ENCODE results near the gene CAP1. TPM values are rescaled to one million over a fixed set of nuclear protein-coding genes. Genes with fewer than 3 reads are reported as not detected.
A peak's percentile ranks its signal among the peaks of the same experiment; 100 is the strongest.

Gene CAP1
- total RNA-seq, 1 experiment from 2014 or later = 255 TPM

GRCh38 chr1:40050863-40051262 is 10.3 kb downstream of the CAP1 start:
- Histone ChIP-seq H2BK20ac (ENCODE audit: low read depth, low read length, poor library complexity, severe bottlenecking) (no peak overlapping the region), H3K9me3 (ENCODE audit: control insufficient read depth, low read depth, low read length) (no peaks in the 10 kb centered on the region), H3K23ac (ENCODE audit: insufficient read length, low read depth, low read length) (no peak overlapping the region), H3K79me1 (ENCODE audit: insufficient read depth, low read depth, low read length, poor library complexity, severe bottlenecking) (peaks cover 8% of the 10 kb centered on the region), H3K27ac (ENCODE audit: insufficient read length, low read depth, low read length) (no peak overlapping the region), H2BK120ac (ENCODE audit: low read depth, low read length, poor library complexity, severe bottlenecking) (no peak overlapping the region), H3K23me2 (ENCODE audit: insufficient read length, low read depth, low read length, poor library complexity, severe bottlenecking) (no peaks in the 10 kb centered on the region), H2AK5ac (ENCODE audit: insufficient read length, low read length) (no peak overlapping the region), H3K9ac (ENCODE audit: extremely low read depth, insufficient read length, low read length) (no peak overlapping the region), H4K20me1 (ENCODE audit: control insufficient read depth, insufficient read depth, insufficient read length) (no peaks in the 10 kb centered on the region), H4K91ac (ENCODE audit: insufficient read length, low read depth, low read length) (no peak overlapping the region), H3K4me1 (ENCODE audit: insufficient read depth, low read length) (no peaks in the 10 kb centered on the region), H3K14ac (ENCODE audit: insufficient read depth, low read length) (no peak overlapping the region), H2BK12ac (ENCODE audit: insufficient read length, low read depth, low read length) (no peak overlapping the region), H2AFZ (ENCODE audit: low read length) (no peak overlapping the region), H3T11ph (ENCODE audit: low read length) (no peak overlapping the region), H4K8ac (replicated peaks; ENCODE audit: insufficient read length, low read depth, low read length) (no peak overlapping the region), H3K27me3 (ENCODE audit: insufficient read depth, low read length) (no peaks in the 10 kb centered on the region), H3K56ac (ENCODE audit: insufficient read length, low read depth, low read length) (no peak overlapping the region), H3K79me2 (ENCODE audit: insufficient read depth, low read length) (peaks cover 19% of the 10 kb centered on the region; the same call in 1 of the 2 replicates), H3K18ac (ENCODE audit: insufficient read length, low read depth, low read length) (no peak overlapping the region), H4K5ac (ENCODE audit: insufficient read length, low read depth, low read length) (no peak overlapping the region), H3K4me2 (ENCODE audit: insufficient read depth, insufficient read length, low read length) (no peak overlapping the region), H2BK5ac (ENCODE audit: insufficient read length, low read length) (no peak overlapping the region), H2BK15ac (ENCODE audit: low read depth, low read length) (no peak overlapping the region), H3K4ac (ENCODE audit: low read depth, low read length) (no peak overlapping the region)
- no peak for DNase-seq
- H3K9me3 Mint-ChIP-seq = no peaks in the 10 kb centered on the region
- TF ChIP-seq CTCF (conservative IDR thresholded peaks at IDR 0.05) = no peak
- peaks cover 1 to 19% (median 6%) of the 10 kb centered on the region in 3 experiments; a peak in 6 of 7 replicates for H3K36me3 Mint-ChIP-seq (ENCODE audit: insufficient read depth in 1 of 3, low read depth in 3 of 3)
- H3K27ac Mint-ChIP-seq = 0 out of 7 replicates have a peak overlapping the region, but pooled peaks of 1 of the 3 experiments have one; percentile 16
- H3K27me3 Mint-ChIP-seq (ENCODE audit: low read depth) = no peaks in the 10 kb centered on the region
- no peak overlapping the region for H3K4me3 Mint-ChIP-seq
- peaks cover 5 to 6% of the 10 kb centered on the region in 2 experiments; a peak in 3 of 4 replicates for H3K4me1 Mint-ChIP-seq
- WGBS (ENCODE audit: extremely low coverage, insufficient read length, low lambda C conversion rate) = no CpG with 5 or more reads among the region's 3 CpGs
